A673 (cell line): ENCODE results near the gene S100A14. TPM values are rescaled to one million over a fixed set of nuclear protein-coding genes. Genes with fewer than 3 reads are reported as not detected.

Experiments used
- BruUV-seq: library from RNA; stranded (reverse); fragments of 400-500 nt; replicated peaks from 2 replicates; lab custom pipeline; 2021; lab: Mats Ljungman, UMichigan
- CTCF ChIA-PET: fragments of 300-600 bp; sonication (Branson Sonifier 250); formaldehyde crosslinking; loops from one replicate; lab custom pipeline; 2022; ENCODE audit warnings: antibody characterized with exemption; lab: Charles Lee
- POLR2A ChIA-PET: fragments of 300-600 bp; sonication (Branson Sonifier 250); formaldehyde crosslinking; loops from one replicate; lab custom pipeline; 2022; ENCODE audit warnings: antibody characterized with exemption; ENCODE audit not compliant: low non-redundant PET; lab: Charles Lee
- DNase-seq: peaks from one replicate; pipeline ENCODE4 v3.0.0-alpha.2; 2015; ENCODE audit warnings: low spot score
- H3K27ac ChIP-seq: fragments of 200-600 bp; sonication (generic); 2 replicates; pipeline ENCODE4 v1.5.1; 2016; ENCODE audit warnings: mixed run types, low read depth, mild to moderate bottlenecking, mixed read lengths, antibody characterized with exemption, low read length; ENCODE audit not compliant: poor library complexity, severe bottlenecking
- H3K27me3 ChIP-seq: fragments of 200-600 bp; sonication (generic); replicated peaks from 2 replicates; pipeline ENCODE4 v1.6.1; 2017; ENCODE audit warnings: mixed run types, low read depth, mild to moderate bottlenecking, mixed read lengths, antibody characterized with exemption, low read length; ENCODE audit not compliant: insufficient read depth, poor library complexity
- H3K36me3 ChIP-seq: fragments of 200-600 bp; sonication (generic); 2 replicates; pipeline ENCODE4 v1.6.1; 2016; ENCODE audit warnings: mixed run types, mild to moderate bottlenecking, mixed read lengths, antibody characterized with exemption, low read length; ENCODE audit not compliant: insufficient read depth, poor library complexity, severe bottlenecking
- H3K4me1 ChIP-seq: fragments of 200-600 bp; sonication (generic); 2 replicates; pipeline ENCODE4 v1.6.1; 2017; ENCODE audit warnings: mixed run types, mild to moderate bottlenecking, mixed read lengths, antibody characterized with exemption, low read length; ENCODE audit not compliant: insufficient read depth, poor library complexity, severe bottlenecking
- H3K4me3 ChIP-seq: fragments of 200-600 bp; sonication (generic); 2 replicates; pipeline ENCODE4 v1.5.1; 2016; ENCODE audit warnings: low read depth, mixed run types, mild to moderate bottlenecking, mixed read lengths, low read length; ENCODE audit not compliant: poor library complexity, severe bottlenecking
- H3K9me3 ChIP-seq: fragments of 200-600 bp; sonication (generic); 2 replicates; pipeline ENCODE4 v1.6.1; 2016; ENCODE audit warnings: mixed run types, low read depth, mild to moderate bottlenecking, mixed read lengths, antibody characterized with exemption, low read length; ENCODE audit not compliant: poor library complexity, severe bottlenecking
- EZH2 ChIP-seq: fragments of 200-600 bp; sonication (generic); IDR thresholded peaks from 2 replicates; pipeline ENCODE4 v1.6.1; 2017; ENCODE audit warnings: borderline replicate concordance, low read depth, mild to moderate bottlenecking, mixed read lengths, antibody characterized with exemption, low read length; ENCODE audit not compliant: poor library complexity, severe bottlenecking
- intact Hi-C: fragments of 100-400 bp; cut with micrococcal nuclease; formaldehyde crosslinking; loops from one replicate; pipeline ENCODE4 v1.10.0; 2022; ENCODE audit not compliant: unreplicated experiment
- total RNA-seq: library from RNA; stranded (reverse); gene quantifications from 2 replicates; pipeline ENCODE4 v1.2.3, GENCODE V29; 2021
- TF ChIP-seq, protein P1 (sequence below): fragments of 300-800, 200-600 bp; sonication (generic); conservative IDR thresholded peaks from 2 replicates; pipeline ENCODE4 v1.5.1; 2017; ENCODE audit warnings: low read depth, mild to moderate bottlenecking, antibody characterized with exemption, low read length, moderate library complexity, mixed read lengths

The S100A14 gene
- total RNA-seq, 1 experiment from 2014 or later: not detected

DNA sequence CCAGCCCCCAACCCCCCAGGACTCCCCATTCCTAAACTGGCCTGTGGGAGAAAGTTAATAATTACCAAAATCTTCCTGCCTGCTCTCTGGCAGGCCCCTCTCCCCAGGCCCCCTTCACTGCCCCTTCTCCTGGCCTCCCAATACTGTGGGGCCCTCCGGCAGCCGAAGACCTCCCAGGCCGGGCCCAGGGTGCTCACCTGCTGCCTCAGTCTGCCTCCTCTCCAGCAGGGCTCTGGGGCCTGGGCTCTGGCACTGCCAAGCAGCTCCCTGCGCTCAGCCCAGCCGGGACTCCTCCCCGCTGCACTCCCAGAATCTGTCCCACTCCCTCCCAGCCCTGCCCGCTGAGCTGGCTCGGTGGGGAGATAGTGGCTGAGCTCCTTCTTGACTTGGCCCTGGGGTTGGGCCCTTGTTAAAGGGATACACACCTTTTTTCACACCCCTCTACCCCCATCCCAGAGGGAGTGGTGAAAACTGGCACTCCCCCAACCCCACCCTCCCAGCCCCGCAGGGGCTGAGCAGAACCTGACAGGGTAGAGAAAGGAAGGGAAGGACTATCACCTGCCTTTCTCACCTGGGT is 3.3 kb downstream of the S100A14 start, which contains the start of gene S100A16:
S100A16 (minus strand) TSS at position 383 of the 577 bp plus-strand sequence. CDS start 4,986 bp downstream, outside the sequence.
- no peaks in the 10 kb centered on the region for H3K9me3 ChIP-seq
- CTCF ChIA-PET: no interaction called here
- no peaks in the 10 kb centered on the region for H3K36me3 ChIP-seq
- POLR2A ChIA-PET: no interaction called here
- no peaks in the 10 kb centered on the region for H3K27me3 ChIP-seq
- intact Hi-C loops: no loop called here
- H3K4me3 ChIP-seq: no peak within 1 kb of the TSS
- no peaks in the 10 kb centered on the region for H3K4me1 ChIP-seq
- DNase-seq: no peak
- TF ChIP-seq, protein P1, sequence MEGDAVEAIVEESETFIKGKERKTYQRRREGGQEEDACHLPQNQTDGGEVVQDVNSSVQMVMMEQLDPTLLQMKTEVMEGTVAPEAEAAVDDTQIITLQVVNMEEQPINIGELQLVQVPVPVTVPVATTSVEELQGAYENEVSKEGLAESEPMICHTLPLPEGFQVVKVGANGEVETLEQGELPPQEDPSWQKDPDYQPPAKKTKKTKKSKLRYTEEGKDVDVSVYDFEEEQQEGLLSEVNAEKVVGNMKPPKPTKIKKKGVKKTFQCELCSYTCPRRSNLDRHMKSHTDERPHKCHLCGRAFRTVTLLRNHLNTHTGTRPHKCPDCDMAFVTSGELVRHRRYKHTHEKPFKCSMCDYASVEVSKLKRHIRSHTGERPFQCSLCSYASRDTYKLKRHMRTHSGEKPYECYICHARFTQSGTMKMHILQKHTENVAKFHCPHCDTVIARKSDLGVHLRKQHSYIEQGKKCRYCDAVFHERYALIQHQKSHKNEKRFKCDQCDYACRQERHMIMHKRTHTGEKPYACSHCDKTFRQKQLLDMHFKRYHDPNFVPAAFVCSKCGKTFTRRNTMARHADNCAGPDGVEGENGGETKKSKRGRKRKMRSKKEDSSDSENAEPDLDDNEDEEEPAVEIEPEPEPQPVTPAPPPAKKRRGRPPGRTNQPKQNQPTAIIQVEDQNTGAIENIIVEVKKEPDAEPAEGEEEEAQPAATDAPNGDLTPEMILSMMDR: no peak
- no peak for TF ChIP-seq EZH2
- BruUV-seq: no TSS peak
- H3K27ac ChIP-seq: no peak within 1 kb of the TSS

DNA sequence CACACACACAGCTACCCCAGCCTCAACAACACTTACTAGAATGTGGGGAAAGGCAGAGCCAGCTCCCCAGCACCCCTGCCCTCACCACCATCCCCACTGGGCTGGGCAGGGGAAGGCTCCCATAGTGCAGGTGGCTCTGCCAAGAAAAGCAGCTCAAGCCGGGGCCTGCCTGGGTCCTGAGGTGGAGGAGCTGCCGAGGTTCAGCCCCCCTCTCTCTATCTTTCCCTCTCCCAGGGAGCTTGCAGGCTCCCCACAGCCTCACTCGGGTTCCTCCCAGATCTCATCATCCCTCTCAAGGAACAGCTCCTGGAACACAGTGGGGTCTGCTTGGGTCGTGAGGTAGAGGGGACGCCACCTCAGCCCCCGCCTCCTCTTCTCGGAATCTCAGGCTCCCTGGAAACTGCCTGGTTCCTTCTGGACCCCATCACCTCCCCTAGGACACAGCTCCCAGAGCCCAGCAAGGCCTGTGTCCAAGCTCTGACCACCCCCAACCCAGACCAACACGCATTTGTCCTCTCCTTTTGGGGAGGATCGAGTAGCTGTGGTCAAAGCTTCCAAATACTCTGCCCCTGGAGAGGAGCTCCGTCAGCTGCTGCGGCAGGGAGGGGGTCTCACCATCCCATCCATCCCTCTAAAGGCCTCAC is 3.9 kb downstream of the S100A14 start:
- no peak for DNase-seq
- no peaks in the 10 kb centered on the region for H3K36me3 ChIP-seq
- no TSS peak for BruUV-seq
- TF ChIP-seq EZH2: no peak
- TF ChIP-seq, protein P1: no peak
- no peaks in the 10 kb centered on the region for H3K9me3 ChIP-seq
- no peak overlapping the region for H3K27ac ChIP-seq
- ChIA-PET POLR2A (no interaction called here), CTCF (no interaction called here)
- intact Hi-C loops: no loop called here
- no peaks in the 10 kb centered on the region for H3K4me1 ChIP-seq
- no peak overlapping the region for H3K4me3 ChIP-seq
- H3K27me3 ChIP-seq: no peaks in the 10 kb centered on the region

- BruUV-seq: no TSS peak
- CTCF ChIA-PET: interaction anchor here (0.6 kb wide), 1 partner anchor 334 kb away, joined by 4 read pairs; no protein-coding TSS in a partner anchor
- Histone ChIP-seq H3K27me3 (no peaks in the 10 kb centered on the region), H3K27ac (no peak overlapping the region), H3K36me3 (no peaks in the 10 kb centered on the region), H3K4me1 (no peaks in the 10 kb centered on the region), H3K4me3 (no peak overlapping the region), H3K9me3 (no peaks in the 10 kb centered on the region)
- POLR2A ChIA-PET: interaction anchor here (0.6 kb wide), 1 partner anchor 1653 kb away, joined by 6 read pairs; no protein-coding TSS in a partner anchor
- TF ChIP-seq, protein P1: no peak
- TF ChIP-seq EZH2: no peak
- DNase-seq: no peak
- intact Hi-C loops: no loop called here
These were observed 4.8 kb downstream of the S100A14 start for GRCh38 chr1:153611356-153611755.
